Measurements from ENCODE around the gene MTHFD2.
"Not testable (repeated sequence)": the region's sequence is repeated elsewhere in the genome, so short reads cannot be mapped to it uniquely, and the experiment has no call there.

Gene MTHFD2

GRCh38 chr2:74225698-74226459 is 27.5 kb downstream of the MTHFD2 start:
- Histone ChIP-seq H3K36me3 (ENCODE audit: control insufficient read depth in 5 of 5, insufficient read depth in 5 of 5, low read length in 5 of 5) (no peaks in the 10 kb centered on the region), H3K9ac (ENCODE audit: low read length in 5 of 5) (no peak overlapping the region), H3K27ac (ENCODE audit: low read depth, low read length) (no peak overlapping the region), H3K4me1 (ENCODE audit: control insufficient read depth in 5 of 5, insufficient read depth in 5 of 5, low read length in 5 of 5) (no peaks in the 10 kb centered on the region), H3K4me3 (ENCODE audit: low read depth in 1 of 5, low read length in 5 of 5) (no peak overlapping the region), H3K9me3 (ENCODE audit: control insufficient read depth in 5 of 5, low read length in 5 of 5) (no peaks in the 10 kb centered on the region), H3K27me3 (ENCODE audit: control insufficient read depth in 5 of 5, insufficient read depth in 4 of 5, low read length in 5 of 5) (no peaks in the 10 kb centered on the region)

DNA sequence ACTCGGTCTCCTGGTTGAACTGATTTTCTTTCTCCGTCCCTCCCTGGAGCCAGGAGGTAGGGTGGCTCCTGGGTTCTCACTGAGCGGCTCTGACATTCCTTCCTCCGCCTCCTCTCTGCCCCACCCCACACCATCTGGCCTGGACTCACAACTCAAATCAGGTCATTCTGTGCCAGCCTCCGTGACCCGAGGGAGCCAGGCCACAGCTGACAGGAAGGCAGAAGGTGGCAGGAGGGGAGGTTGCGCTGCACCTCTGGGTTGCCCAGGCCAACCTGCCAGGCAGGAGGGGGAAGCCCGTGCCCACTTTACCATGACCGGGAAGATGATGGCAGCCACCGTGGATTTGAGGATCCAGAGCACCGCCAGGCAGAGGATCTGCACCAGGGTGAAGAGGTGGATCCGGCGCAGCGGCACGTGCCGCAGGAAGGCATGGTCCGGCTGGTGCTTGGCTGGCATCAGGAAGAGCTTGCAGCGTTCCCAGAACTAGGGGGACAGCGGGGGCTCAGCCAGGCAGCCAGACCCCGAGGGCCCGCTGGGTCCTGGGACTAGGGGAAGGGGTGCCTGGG is 28.3 kb downstream of the MTHFD2 start:
- H3K36me3 ChIP-seq (ENCODE audit: control insufficient read depth in 5 of 5, insufficient read depth in 5 of 5, low read length in 5 of 5): peaks cover 0 to 4% (median 0%) of the 10 kb centered on the region in 5 donors
- no peaks in the 10 kb centered on the region for H3K27me3 ChIP-seq (ENCODE audit: control insufficient read depth in 5 of 5, insufficient read depth in 4 of 5, low read length in 5 of 5)
- H3K4me1 ChIP-seq (ENCODE audit: control insufficient read depth in 5 of 5, insufficient read depth in 5 of 5, low read length in 5 of 5): no peaks in the 10 kb centered on the region
- H3K4me3 ChIP-seq (ENCODE audit: low read depth in 1 of 5, low read length in 5 of 5): no peak overlapping the region
- H3K9me3 ChIP-seq (ENCODE audit: control insufficient read depth in 5 of 5, low read length in 5 of 5): no peaks in the 10 kb centered on the region
- H3K27ac ChIP-seq (ENCODE audit: low read depth, low read length): no peak overlapping the region
- no peak overlapping the region for H3K9ac ChIP-seq (ENCODE audit: low read length in 5 of 5)

DNA sequence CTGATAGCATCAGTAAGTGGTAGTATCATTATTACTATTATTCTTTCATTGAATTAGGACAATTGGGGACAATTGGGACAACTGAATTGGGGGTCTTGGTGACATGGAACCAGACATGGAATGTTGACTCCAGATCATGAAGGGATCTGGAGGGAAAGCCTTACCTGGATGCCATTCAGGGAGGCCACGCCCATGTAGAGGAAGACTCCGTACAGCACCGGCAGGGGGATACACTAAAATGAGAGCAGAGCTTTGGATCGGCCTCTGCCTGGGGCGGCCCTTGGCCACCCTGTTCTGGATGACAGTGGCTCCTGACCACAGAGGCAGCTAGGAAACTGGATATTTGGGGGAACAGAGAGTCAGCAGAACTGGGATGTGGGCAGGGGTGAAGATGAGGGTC is 29.2 kb downstream of the MTHFD2 start:
- Histone ChIP-seq H3K27ac (ENCODE audit: low read depth, low read length) (no peak overlapping the region), H3K27me3 (ENCODE audit: control insufficient read depth in 5 of 5, insufficient read depth in 4 of 5, low read length in 5 of 5) (no peaks in the 10 kb centered on the region), H3K9ac (ENCODE audit: low read length in 5 of 5) (no peak overlapping the region), H3K4me1 (ENCODE audit: control insufficient read depth in 5 of 5, insufficient read depth in 5 of 5, low read length in 5 of 5) (no peaks in the 10 kb centered on the region), H3K9me3 (ENCODE audit: control insufficient read depth in 5 of 5, low read length in 5 of 5) (no peaks in the 10 kb centered on the region), H3K4me3 (ENCODE audit: low read depth in 1 of 5, low read length in 5 of 5) (no peak overlapping the region), H3K36me3 (ENCODE audit: control insufficient read depth in 5 of 5, insufficient read depth in 5 of 5, low read length in 5 of 5) (peaks cover 0 to 4% (median 0%) of the 10 kb centered on the region in 5 donors)

GRCh38 chr2:74228772-74229171 is 30.4 kb downstream of the MTHFD2 start:
- no peaks in the 10 kb centered on the region for H3K27me3 ChIP-seq (ENCODE audit: control insufficient read depth in 5 of 5, insufficient read depth in 4 of 5, low read length in 5 of 5)
- no peak overlapping the region for H3K4me3 ChIP-seq (ENCODE audit: low read depth in 1 of 5, low read length in 5 of 5)
- no peaks in the 10 kb centered on the region for H3K9me3 ChIP-seq (ENCODE audit: control insufficient read depth in 5 of 5, low read length in 5 of 5)
- H3K36me3 ChIP-seq (ENCODE audit: control insufficient read depth in 5 of 5, insufficient read depth in 5 of 5, low read length in 5 of 5): peaks cover 0 to 6% (median 0%) of the 10 kb centered on the region in 5 donors
- no peak overlapping the region for H3K9ac ChIP-seq (ENCODE audit: low read length in 5 of 5)
- H3K27ac ChIP-seq (ENCODE audit: low read depth, low read length): no peak overlapping the region
- no peaks in the 10 kb centered on the region for H3K4me1 ChIP-seq (ENCODE audit: control insufficient read depth in 5 of 5, insufficient read depth in 5 of 5, low read length in 5 of 5)

DNA sequence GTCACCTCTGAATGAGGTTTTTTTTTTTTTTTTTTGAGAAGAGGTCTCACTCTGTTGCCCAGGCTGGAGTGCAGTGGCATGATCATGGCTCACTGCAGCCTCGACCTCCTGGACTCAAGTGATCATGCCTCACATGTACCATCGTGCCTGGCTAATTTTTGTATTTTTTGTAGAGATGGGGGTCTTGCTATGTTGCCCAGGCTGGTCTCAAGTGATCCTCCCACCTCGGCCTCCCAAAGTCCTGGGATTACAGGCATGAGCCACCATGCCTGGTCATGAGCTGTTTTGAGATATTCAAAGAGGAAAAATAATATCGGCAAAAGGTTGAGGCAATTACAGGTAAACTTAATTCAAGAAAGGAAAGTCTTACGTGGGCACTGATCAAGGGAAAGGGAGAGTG is 31.4 kb downstream of the MTHFD2 start:
- H3K4me3 ChIP-seq (ENCODE audit: low read depth in 1 of 5, low read length in 5 of 5); H3K27ac ChIP-seq (ENCODE audit: low read depth, low read length); H3K4me1 ChIP-seq (ENCODE audit: control insufficient read depth in 5 of 5, insufficient read depth in 5 of 5, low read length in 5 of 5); H3K9ac ChIP-seq (ENCODE audit: low read length in 5 of 5); H3K27me3 ChIP-seq (ENCODE audit: control insufficient read depth in 5 of 5, insufficient read depth in 4 of 5, low read length in 5 of 5); H3K36me3 ChIP-seq (ENCODE audit: control insufficient read depth in 5 of 5, insufficient read depth in 5 of 5, low read length in 5 of 5); H3K9me3 ChIP-seq (ENCODE audit: control insufficient read depth in 5 of 5, low read length in 5 of 5): not testable (repeated sequence)

GRCh38 chr2:74232426-74232825 is 34.0 kb downstream of the MTHFD2 start:
- Histone ChIP-seq H3K27me3 (ENCODE audit: control insufficient read depth in 5 of 5, insufficient read depth in 4 of 5, low read length in 5 of 5) (no peaks in the 10 kb centered on the region), H3K27ac (ENCODE audit: low read depth, low read length) (no peak overlapping the region), H3K36me3 (ENCODE audit: control insufficient read depth in 5 of 5, insufficient read depth in 5 of 5, low read length in 5 of 5) (peaks cover 0 to 10% (median 3%) of the 10 kb centered on the region in 5 donors), H3K4me1 (ENCODE audit: control insufficient read depth in 5 of 5, insufficient read depth in 5 of 5, low read length in 5 of 5) (no peaks in the 10 kb centered on the region), H3K9ac (ENCODE audit: low read length in 5 of 5) (no peak overlapping the region), H3K4me3 (ENCODE audit: low read depth in 1 of 5, low read length in 5 of 5) (no peak overlapping the region), H3K9me3 (ENCODE audit: control insufficient read depth in 5 of 5, low read length in 5 of 5) (no peaks in the 10 kb centered on the region)

- no peaks in the 10 kb centered on the region for H3K27me3 ChIP-seq (ENCODE audit: control insufficient read depth in 5 of 5, insufficient read depth in 4 of 5, low read length in 5 of 5)
- H3K9me3 ChIP-seq (ENCODE audit: control insufficient read depth in 5 of 5, low read length in 5 of 5): peaks cover 0 to under 1% (median 0%) of the 10 kb centered on the region in 5 donors
- H3K9ac ChIP-seq (ENCODE audit: low read length in 5 of 5): no peak overlapping the region
- H3K36me3 ChIP-seq (ENCODE audit: control insufficient read depth in 5 of 5, insufficient read depth in 5 of 5, low read length in 5 of 5): peaks cover 0 to 10% (median 3%) of the 10 kb centered on the region in 5 donors
- H3K4me3 ChIP-seq (ENCODE audit: low read depth in 1 of 5, low read length in 5 of 5): no peak overlapping the region
- H3K4me1 ChIP-seq (ENCODE audit: control insufficient read depth in 5 of 5, insufficient read depth in 5 of 5, low read length in 5 of 5): no peaks in the 10 kb centered on the region
- no peak overlapping the region for H3K27ac ChIP-seq (ENCODE audit: low read depth, low read length)
Measured at GRCh38 chr2:74233648-74234047, 35.2 kb downstream of the MTHFD2 start.

DNA sequence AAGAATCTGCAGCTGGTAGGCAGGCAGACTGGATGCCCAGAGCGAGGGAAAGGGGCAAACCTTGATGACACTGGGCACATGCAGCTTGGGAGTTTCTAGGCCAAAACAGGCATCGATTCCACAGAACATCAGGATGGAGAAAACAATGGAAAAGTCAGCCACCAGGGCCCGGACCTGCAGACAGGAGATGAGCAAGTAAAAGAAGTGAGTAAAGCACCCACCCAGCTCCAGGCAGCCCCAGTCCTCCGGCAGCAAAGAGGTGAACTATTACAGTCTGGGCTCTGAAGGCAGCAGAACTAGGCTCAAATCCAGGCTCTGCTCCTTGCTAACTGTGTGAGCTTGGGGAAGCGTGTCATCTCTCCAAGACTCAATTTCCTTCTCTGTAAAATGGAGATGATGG is 36.6 kb downstream of the MTHFD2 start:
- Histone ChIP-seq H3K4me1 (ENCODE audit: control insufficient read depth in 5 of 5, insufficient read depth in 5 of 5, low read length in 5 of 5) (no peaks in the 10 kb centered on the region), H3K36me3 (ENCODE audit: control insufficient read depth in 5 of 5, insufficient read depth in 5 of 5, low read length in 5 of 5) (peaks cover 0 to 10% (median 3%) of the 10 kb centered on the region in 5 donors), H3K9ac (ENCODE audit: low read length in 5 of 5) (no peak overlapping the region), H3K9me3 (ENCODE audit: control insufficient read depth in 5 of 5, low read length in 5 of 5) (peaks cover 0 to 7% (median 0%) of the 10 kb centered on the region in 5 donors), H3K27me3 (ENCODE audit: control insufficient read depth in 5 of 5, insufficient read depth in 4 of 5, low read length in 5 of 5) (no peaks in the 10 kb centered on the region), H3K4me3 (ENCODE audit: low read depth in 1 of 5, low read length in 5 of 5) (no peak overlapping the region), H3K27ac (ENCODE audit: low read depth, low read length) (no peak overlapping the region)

DNA sequence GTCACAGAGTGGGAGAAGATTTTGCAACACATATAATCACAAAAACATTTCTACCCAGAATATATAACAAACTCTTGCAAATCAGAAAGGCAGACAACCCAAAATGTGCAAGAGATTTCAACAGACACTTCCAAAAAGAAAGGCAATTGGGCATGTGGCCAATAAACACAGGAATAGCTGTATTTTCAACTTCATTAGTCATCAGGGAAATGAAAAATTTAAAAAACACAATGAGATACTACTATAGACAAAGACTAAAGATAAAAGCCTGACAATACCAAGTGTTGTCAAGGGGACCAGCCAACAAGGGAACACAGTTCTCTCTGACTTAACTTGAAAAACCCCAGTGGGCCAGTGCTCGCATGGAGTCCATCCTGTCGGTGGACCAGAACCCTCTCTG is 40.5 kb downstream of the MTHFD2 start:
- H3K9ac ChIP-seq (ENCODE audit: low read length in 5 of 5): no peak overlapping the region
- H3K9me3 ChIP-seq (ENCODE audit: control insufficient read depth in 5 of 5, low read length in 5 of 5): peaks cover 0 to 7% (median 0%) of the 10 kb centered on the region in 5 donors
- peaks cover 0 to 10% (median 0%) of the 10 kb centered on the region in 5 donors for H3K36me3 ChIP-seq (ENCODE audit: control insufficient read depth in 5 of 5, insufficient read depth in 5 of 5, low read length in 5 of 5)
- H3K4me3 ChIP-seq (ENCODE audit: low read depth in 1 of 5, low read length in 5 of 5): no peak overlapping the region
- H3K27ac ChIP-seq (ENCODE audit: low read depth, low read length): no peak overlapping the region
- no peaks in the 10 kb centered on the region for H3K4me1 ChIP-seq (ENCODE audit: control insufficient read depth in 5 of 5, insufficient read depth in 5 of 5, low read length in 5 of 5)
- H3K27me3 ChIP-seq (ENCODE audit: control insufficient read depth in 5 of 5, insufficient read depth in 4 of 5, low read length in 5 of 5): no peaks in the 10 kb centered on the region

DNA sequence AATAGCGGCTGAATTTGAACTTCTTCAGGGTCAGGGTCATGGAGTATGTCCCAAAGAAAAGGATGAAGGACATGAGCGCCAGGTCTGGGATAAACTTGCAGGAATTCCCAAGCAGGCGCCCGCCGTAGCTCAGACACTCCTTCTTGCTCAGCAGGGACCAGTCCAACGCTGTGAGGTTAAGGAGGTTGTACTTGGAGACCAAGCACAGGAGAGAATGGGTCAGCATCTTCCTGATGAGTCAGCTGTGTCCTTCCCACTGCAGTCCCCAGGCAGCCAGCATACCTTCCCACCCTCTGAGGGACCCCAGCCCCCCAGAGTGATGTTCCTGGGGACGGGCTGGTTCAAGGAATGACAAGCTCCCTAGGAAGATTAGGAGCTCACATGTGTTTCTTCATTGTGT is 40.9 kb downstream of the MTHFD2 start:
- peaks cover 0 to 10% (median 0%) of the 10 kb centered on the region in 5 donors for H3K36me3 ChIP-seq (ENCODE audit: control insufficient read depth in 5 of 5, insufficient read depth in 5 of 5, low read length in 5 of 5)

More for the DNA sequence above, 40.9 kb downstream of the MTHFD2 start:
- Histone ChIP-seq H3K27me3 (ENCODE audit: control insufficient read depth in 5 of 5, insufficient read depth in 4 of 5, low read length in 5 of 5) (no peaks in the 10 kb centered on the region), H3K27ac (ENCODE audit: low read depth, low read length) (no peak overlapping the region), H3K9me3 (ENCODE audit: control insufficient read depth in 5 of 5, low read length in 5 of 5) (peaks cover 0 to 7% (median 0%) of the 10 kb centered on the region in 5 donors), H3K9ac (ENCODE audit: low read length in 5 of 5) (no peak overlapping the region), H3K4me1 (ENCODE audit: control insufficient read depth in 5 of 5, insufficient read depth in 5 of 5, low read length in 5 of 5) (no peaks in the 10 kb centered on the region), H3K4me3 (ENCODE audit: low read depth in 1 of 5, low read length in 5 of 5) (no peak overlapping the region)
